Activated T-helper 2 cell treated with anti-CD3 and anti-CD28 coated beads, Interferon-gamma antibody, Interleukin-2, Interleukin-4, amounts not matched to agents 10 μg/mL and 5 μg/mL and 100 μg/mL, durations not matched to agents 14 hours and 24 hours and 36 hours (primary cell): Measurements from ENCODE around the gene MTHFD2L. TPM values are rescaled to one million over a fixed set of nuclear protein-coding genes. Genes with fewer than 3 reads are reported as not detected.

Source experiments
- DNase-seq: peaks from one replicate; pipeline ENCODE4 v3.0.0; 2021; ENCODE audit warnings: low spot score
- H3K27ac Mint-ChIP-seq: one replicate; pipeline ENCODE4 v1.8.0; 2021; ENCODE audit warnings: mixed read lengths
- H3K27me3 Mint-ChIP-seq: one replicate; pipeline ENCODE4 v1.8.0; 2021; ENCODE audit warnings: low read depth, mixed read lengths
- H3K36me3 Mint-ChIP-seq: one replicate; pipeline ENCODE4 v1.8.0; 2021; ENCODE audit warnings: low read depth, mixed read lengths
- H3K4me1 Mint-ChIP-seq: one replicate; pipeline ENCODE4 v1.8.0; 2021; ENCODE audit warnings: low read depth, mixed read lengths
- H3K4me3 Mint-ChIP-seq: one replicate; pipeline ENCODE4 v1.8.0; 2021; ENCODE audit warnings: low read depth, mild to moderate bottlenecking, moderate library complexity, mixed read lengths
- H3K9me3 Mint-ChIP-seq: one replicate; pipeline ENCODE4 v1.8.0; 2021; ENCODE audit warnings: mixed read lengths
- intact Hi-C: fragments of 100-400 bp; cut with micrococcal nuclease; formaldehyde crosslinking; loops from one replicate; pipeline ENCODE4 v1.15.1; 2023
- total RNA-seq: library from RNA; stranded (reverse); gene quantifications from 2 replicates; pipeline ENCODE4 v1.2.3, GENCODE V29; 2022

The MTHFD2L gene
- 8.6 TPM in 2 replicates for total RNA-seq

GRCh38 chr4:74157561-74158465 is at the start of gene MTHFD2L:
TSS of gene MTHFD2L (plus strand) at chr4:74158118. CDS start at chr4:74158139, 21 bp downstream.
- Mint-ChIP-seq H3K36me3 (peaks cover 32% of the 10 kb centered on the region), H3K27ac (peak within 1 kb of the TSS; percentile 90), H3K4me1 (peaks cover 25% of the 10 kb centered on the region), H3K9me3 (no peaks in the 10 kb centered on the region), H3K27me3 (peaks cover 28% of the 10 kb centered on the region), H3K4me3 (peak within 1 kb of the TSS; percentile 87)
- peak; percentile 79 for DNase-seq
- intact Hi-C loops = loop anchor here (2.0 to 10.0 kb wide), 2 partner anchors 899 to 1093 kb away; partner anchors contain the start of genes ANKRD17 and COX18

- Mint-ChIP-seq H3K4me3 (no peak overlapping the region), H3K27ac (no peak overlapping the region), H3K27me3 (no peaks in the 10 kb centered on the region), H3K4me1 (no peaks in the 10 kb centered on the region), H3K36me3 (no peaks in the 10 kb centered on the region), H3K9me3 (no peaks in the 10 kb centered on the region)
- intact Hi-C loops = no loop called here
- no peak for DNase-seq
These were observed 49.3 kb upstream of the MTHFD2L start for GRCh38 chr4:74108457-74109115.

DNA sequence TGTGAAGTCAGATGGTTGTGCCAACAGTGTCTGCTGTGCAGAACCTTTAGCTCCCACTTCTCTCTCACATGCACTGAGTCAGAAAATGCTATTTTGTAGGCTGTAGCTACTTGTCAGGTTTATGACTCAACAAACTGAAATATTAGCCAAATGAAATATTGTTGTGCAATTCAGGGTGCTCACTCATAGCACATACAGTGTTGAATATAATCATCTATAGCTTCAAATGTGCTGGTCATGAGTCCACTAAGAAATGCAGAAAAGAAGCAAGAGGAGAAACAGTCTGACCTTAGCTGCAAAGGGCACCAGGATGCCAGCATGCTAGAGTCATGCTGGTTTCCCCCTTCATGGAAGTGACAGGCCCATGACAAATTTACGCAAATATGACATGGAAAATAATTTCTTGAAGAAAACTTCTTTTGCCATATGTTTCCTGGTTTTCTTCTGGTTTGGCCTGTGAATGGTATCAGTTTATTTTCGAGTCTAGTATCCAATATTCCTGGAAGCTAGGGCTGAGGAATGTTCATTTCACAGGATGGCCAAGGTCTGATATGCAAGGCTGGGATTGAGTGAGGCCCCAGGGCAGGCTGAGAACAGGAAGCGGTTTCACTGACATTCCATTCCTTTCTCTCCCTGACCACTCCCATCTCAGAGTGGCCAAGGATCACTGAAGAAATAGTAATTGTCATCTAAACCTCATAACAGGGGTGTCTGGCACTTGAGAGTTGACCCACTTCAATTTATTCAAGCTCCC is 48.6 kb upstream of the MTHFD2L start:
- Mint-ChIP-seq H3K4me1 (no peaks in the 10 kb centered on the region), H3K36me3 (no peaks in the 10 kb centered on the region), H3K27me3 (no peaks in the 10 kb centered on the region), H3K4me3 (no peak overlapping the region), H3K9me3 (no peaks in the 10 kb centered on the region), H3K27ac (no peak overlapping the region)
- DNase-seq = no peak
- intact Hi-C loops = no loop called here

- Mint-ChIP-seq H3K27me3 (no peaks in the 10 kb centered on the region), H3K27ac (no peak overlapping the region), H3K9me3 (no peaks in the 10 kb centered on the region), H3K36me3 (no peaks in the 10 kb centered on the region), H3K4me1 (no peaks in the 10 kb centered on the region), H3K4me3 (no peak overlapping the region)
- no peak for DNase-seq
- intact Hi-C loops = no loop called here
These were observed 47.9 kb upstream of the MTHFD2L start for GRCh38 chr4:74109870-74110605.

GRCh38 chr4:74110670-74111069 is 47.2 kb upstream of the MTHFD2L start:
- Mint-ChIP-seq H3K27ac (no peak overlapping the region), H3K36me3 (no peaks in the 10 kb centered on the region), H3K4me1 (no peaks in the 10 kb centered on the region), H3K27me3 (no peaks in the 10 kb centered on the region), H3K9me3 (no peaks in the 10 kb centered on the region), H3K4me3 (no peak overlapping the region)
- intact Hi-C loops = no loop called here
- no peak for DNase-seq

GRCh38 chr4:74111306-74111975 is 46.5 kb upstream of the MTHFD2L start:
- no peak overlapping the region for H3K27ac Mint-ChIP-seq
- H3K36me3 Mint-ChIP-seq = no peaks in the 10 kb centered on the region
- H3K4me1 Mint-ChIP-seq = no peaks in the 10 kb centered on the region
- H3K9me3 Mint-ChIP-seq = no peaks in the 10 kb centered on the region
- DNase-seq = no peak
- intact Hi-C loops = no loop called here
- no peak overlapping the region for H3K4me3 Mint-ChIP-seq
- peaks cover 3% of the 10 kb centered on the region for H3K27me3 Mint-ChIP-seq

DNA sequence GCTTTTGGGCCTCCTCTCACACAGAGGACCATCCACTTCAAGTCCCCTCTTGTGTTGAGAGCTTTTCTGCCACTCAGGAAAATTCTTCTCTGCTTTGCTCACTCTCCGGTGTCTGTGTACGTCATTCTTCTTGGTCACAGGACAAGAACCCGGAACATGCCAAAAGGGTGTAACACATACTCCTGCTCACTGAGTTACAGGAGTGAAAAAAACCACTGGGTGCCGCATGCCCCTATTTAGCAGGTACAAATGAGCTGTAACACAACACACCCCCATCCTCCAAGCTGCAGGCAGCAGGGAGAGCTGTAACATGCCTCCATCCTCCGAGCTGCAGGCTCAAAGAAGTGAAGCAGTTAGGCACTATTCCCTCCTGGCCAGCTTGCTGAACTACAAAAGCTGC is 45.9 kb upstream of the MTHFD2L start:
- H3K27me3 Mint-ChIP-seq = peaks cover 3% of the 10 kb centered on the region
- intact Hi-C loops = no loop called here
- H3K4me3 Mint-ChIP-seq = no peak overlapping the region
- no peaks in the 10 kb centered on the region for H3K36me3 Mint-ChIP-seq
- no peak for DNase-seq
- no peaks in the 10 kb centered on the region for H3K4me1 Mint-ChIP-seq
- H3K27ac Mint-ChIP-seq = no peak overlapping the region
- no peaks in the 10 kb centered on the region for H3K9me3 Mint-ChIP-seq

GRCh38 chr4:74112399-74113105 is 45.4 kb upstream of the MTHFD2L start:
- no peak for DNase-seq
- H3K36me3 Mint-ChIP-seq = no peaks in the 10 kb centered on the region

DNA sequence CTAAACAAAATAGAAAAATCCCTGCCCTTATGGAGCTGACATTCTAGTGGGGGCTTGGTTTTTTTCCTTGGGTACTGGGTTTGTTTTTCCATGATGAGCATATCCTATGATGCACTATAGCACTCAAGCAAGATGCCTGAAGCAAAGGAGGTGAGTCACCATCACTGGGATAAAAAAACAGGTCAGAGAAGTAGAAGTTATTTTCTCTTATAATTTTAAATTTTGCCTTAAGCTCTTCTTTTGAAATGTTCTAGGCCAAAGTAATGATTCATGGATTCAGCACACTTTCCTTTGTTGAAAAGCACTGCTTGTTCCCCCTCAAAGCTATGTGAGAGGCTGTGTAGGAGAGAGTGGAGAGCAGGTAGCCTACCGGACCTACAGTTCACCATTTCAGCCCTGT is 43.7 kb upstream of the MTHFD2L start:
- intact Hi-C loops = no loop called here
- Mint-ChIP-seq H3K27me3 (peaks cover 3% of the 10 kb centered on the region), H3K27ac (no peak overlapping the region), H3K4me3 (no peak overlapping the region), H3K4me1 (no peaks in the 10 kb centered on the region), H3K36me3 (no peaks in the 10 kb centered on the region), H3K9me3 (no peaks in the 10 kb centered on the region)
- DNase-seq = no peak

More at GRCh38 chr4:74112399-74113105, 45.4 kb upstream of the MTHFD2L start:
- no peaks in the 10 kb centered on the region for H3K9me3 Mint-ChIP-seq
- intact Hi-C loops = no loop called here
- H3K27me3 Mint-ChIP-seq = peaks cover 3% of the 10 kb centered on the region
- H3K27ac Mint-ChIP-seq = no peak overlapping the region
- no peak overlapping the region for H3K4me3 Mint-ChIP-seq
- no peaks in the 10 kb centered on the region for H3K4me1 Mint-ChIP-seq

DNA sequence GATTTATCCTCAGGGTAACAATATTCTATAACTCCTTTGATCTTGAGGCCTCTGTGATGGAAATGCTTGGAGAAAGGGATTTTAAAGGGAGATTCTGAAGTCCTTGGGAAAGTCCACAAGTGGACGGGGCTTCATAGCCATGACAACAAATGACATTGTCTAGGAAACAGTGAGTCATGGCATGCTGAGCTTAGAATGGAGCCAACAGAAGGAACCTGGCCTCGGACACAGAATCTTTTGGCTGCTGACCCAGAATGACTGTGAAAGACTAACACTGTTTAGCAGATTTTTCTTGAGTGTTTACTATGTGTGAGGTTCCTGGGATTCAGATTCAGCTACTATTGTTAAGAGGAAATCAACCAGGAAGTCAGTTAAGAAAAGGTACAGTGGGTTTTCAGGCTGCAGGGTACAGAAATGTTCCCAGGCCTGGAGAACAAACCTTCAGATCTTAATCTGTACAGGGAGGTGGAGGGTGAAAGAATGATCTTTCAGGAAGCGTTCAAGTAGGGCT is 40.8 kb upstream of the MTHFD2L start:
- no peaks in the 10 kb centered on the region for H3K36me3 Mint-ChIP-seq
- no peak overlapping the region for H3K27ac Mint-ChIP-seq
- no peak for DNase-seq
- intact Hi-C loops = no loop called here
- H3K9me3 Mint-ChIP-seq = no peaks in the 10 kb centered on the region
- no peak overlapping the region for H3K4me3 Mint-ChIP-seq
- no peaks in the 10 kb centered on the region for H3K4me1 Mint-ChIP-seq
- H3K27me3 Mint-ChIP-seq = peaks cover 5% of the 10 kb centered on the region

DNA sequence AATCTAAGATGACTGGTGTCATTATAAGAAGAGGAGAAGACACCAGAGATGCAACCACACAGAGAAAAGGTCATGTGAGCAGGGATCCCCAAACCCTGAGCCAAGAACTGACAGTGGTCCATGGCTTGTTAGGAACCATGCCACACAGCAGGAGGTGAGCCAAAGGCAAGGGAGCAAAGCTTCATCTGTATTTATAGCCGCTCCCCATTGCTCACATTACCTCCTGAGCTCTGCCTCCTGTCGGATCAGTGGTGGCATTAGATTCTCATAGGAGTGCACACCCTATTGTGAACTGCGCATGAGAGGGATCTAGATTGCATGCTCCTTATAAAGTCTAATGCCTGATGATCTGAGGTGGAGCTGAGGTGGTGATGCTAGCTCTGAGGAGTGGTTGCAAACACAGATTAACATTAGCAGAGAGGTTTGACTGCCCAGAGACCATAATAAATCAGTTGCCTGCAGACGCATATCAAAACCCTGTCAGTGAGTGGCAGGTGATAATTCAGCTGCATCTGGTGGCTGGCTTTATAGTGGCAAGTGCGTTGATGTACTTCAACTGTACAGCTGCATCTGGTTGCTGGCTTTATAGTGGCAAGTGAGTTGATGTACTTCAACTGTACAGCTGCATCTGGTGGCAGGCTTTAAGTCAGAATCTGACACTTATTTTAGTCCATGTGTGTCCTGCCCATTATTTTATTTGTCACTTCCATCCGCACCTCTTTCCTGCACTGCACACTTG is 39.1 kb upstream of the MTHFD2L start:
- Mint-ChIP-seq H3K27me3 (peaks cover 5% of the 10 kb centered on the region), H3K9me3 (no peaks in the 10 kb centered on the region), H3K36me3 (no peaks in the 10 kb centered on the region), H3K4me1 (no peaks in the 10 kb centered on the region), H3K4me3 (no peak overlapping the region), H3K27ac (no peak overlapping the region)
- intact Hi-C loops = no loop called here
- DNase-seq = no peak
